ENCODE results near the gene EGFR. TPM values are rescaled to one million over a fixed set of nuclear protein-coding genes. Genes with fewer than 3 reads are reported as not detected.
"Not testable (repeated sequence)": the region's sequence is repeated elsewhere in the genome, so short reads cannot be mapped to it uniquely, and the experiment has no call there.

EGFR gene
- total RNA-seq, 2 experiments from 2014 or later = 0.09 TPM; not detected in 1

GRCh38 chr7:55026086-55026790 lies 7.4 kb downstream of the EGFR start:
- Mint-ChIP-seq H3K4me3 (no peak overlapping the region), H3K27me3 (peaks cover 43% of the 10 kb centered on the region), H3K4me1 (no peaks in the 10 kb centered on the region), H3K9me3 (ENCODE audit: low read depth) (no peaks in the 10 kb centered on the region), H3K36me3 (ENCODE audit: low read depth) (no peaks in the 10 kb centered on the region), H3K27ac (no peak overlapping the region)
- no peak for DNase-seq
- ChIA-PET CTCF (interaction anchor here (1.7 kb wide), 1 partner anchor 9 kb away, joined by 5 read pairs; no protein-coding TSS in a partner anchor), POLR2A (no interaction called here)
- ATAC-seq = no peak
- intact Hi-C loops (cut with DNase I, micrococcal nuclease) = no loop called here

DNA sequence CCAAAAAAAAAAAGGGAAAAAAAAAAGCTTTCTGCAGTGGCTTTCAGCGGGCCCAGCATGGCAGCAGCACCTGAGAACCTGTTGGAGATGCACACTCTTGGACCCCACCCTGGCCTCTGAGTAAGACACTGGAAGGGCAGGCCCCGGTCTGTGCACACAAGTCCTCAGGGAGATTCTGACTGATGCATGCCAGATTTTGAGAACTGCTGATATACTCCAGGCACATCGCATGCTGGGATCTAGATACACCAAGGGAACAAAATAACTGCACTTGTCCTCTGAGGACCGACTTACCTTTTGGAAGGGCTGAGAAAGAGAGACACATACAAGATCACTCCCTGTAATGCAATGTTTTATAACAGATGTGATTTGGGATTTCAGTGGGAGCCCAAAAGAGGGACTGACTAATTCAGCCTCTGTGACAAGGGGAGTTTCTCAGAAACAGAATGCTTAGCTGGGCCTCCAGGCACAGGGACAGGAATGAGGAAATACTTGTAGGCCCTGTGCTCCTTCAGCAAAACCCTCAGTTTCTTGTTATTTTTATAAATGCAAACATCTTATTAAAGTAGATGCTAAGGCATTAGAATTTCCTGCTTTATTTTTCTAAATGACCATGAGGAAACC lies 8.2 kb downstream of the EGFR start:
- Mint-ChIP-seq H3K4me3 (no peak overlapping the region), H3K4me1 (no peaks in the 10 kb centered on the region), H3K9me3 (ENCODE audit: low read depth) (no peaks in the 10 kb centered on the region), H3K27ac (no peak overlapping the region), H3K36me3 (ENCODE audit: low read depth) (no peaks in the 10 kb centered on the region), H3K27me3 (peaks cover 35% of the 10 kb centered on the region)
- POLR2A ChIA-PET = no interaction called here
- intact Hi-C loops (cut with DNase I, micrococcal nuclease) = no loop called here
- ATAC-seq = no peak
- CTCF ChIA-PET = interaction anchor here (0.8 to 1.7 kb wide), 2 partner anchors 10 to 228 kb away, joined by 4 to 5 read pairs; no protein-coding TSS in a partner anchor
- no peak for DNase-seq

DNA sequence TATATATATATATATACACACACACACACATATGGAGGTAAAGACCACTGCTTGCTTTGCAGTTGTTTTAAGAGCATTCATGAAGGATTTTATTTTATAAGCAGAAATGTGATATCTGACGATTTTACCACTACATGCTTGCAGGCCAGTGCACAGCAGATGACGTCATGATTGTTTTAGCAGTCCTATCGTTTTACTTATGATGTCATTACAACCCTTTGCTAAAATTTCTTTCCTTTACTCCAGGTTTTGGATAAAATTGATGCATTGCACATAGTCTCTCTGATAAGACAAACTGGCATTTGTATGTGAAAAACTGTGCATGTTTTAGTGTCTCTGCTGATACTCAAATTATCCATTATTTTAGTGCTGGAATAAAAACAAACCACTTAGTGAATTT lies 9.2 kb downstream of the EGFR start:
- CTCF ChIA-PET = no interaction called here
- H3K27me3 Mint-ChIP-seq = peaks cover 32% of the 10 kb centered on the region
- H3K36me3 Mint-ChIP-seq (ENCODE audit: low read depth) = no peaks in the 10 kb centered on the region
- H3K4me3 Mint-ChIP-seq = no peak overlapping the region
- no peak overlapping the region for H3K27ac Mint-ChIP-seq
- DNase-seq (no peak), ATAC-seq (no peak)
- H3K4me1 Mint-ChIP-seq = no peaks in the 10 kb centered on the region
- POLR2A ChIA-PET = no interaction called here
- intact Hi-C loops (cut with DNase I, micrococcal nuclease) = no loop called here
- H3K9me3 Mint-ChIP-seq (ENCODE audit: low read depth) = no peaks in the 10 kb centered on the region

DNA sequence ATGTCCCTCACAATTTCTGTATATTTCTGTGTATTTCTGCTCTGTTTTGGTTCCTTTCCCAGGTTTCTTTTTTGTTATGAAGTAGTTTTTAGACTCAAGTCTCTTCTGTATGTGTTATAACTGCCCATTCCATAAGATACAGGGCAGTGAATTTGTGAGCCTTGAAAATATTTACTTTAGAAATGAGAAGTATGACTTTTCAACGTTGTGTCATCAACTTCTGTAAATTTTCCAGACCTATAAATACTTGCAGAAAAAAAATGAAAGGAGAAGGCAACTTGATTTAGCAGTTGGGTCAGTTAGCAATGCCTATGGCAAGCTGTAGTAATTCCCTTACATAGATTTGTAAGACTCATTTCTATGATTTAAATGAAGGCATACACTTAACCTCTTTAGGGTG lies 11.5 kb downstream of the EGFR start:
- intact Hi-C loops (cut with DNase I, micrococcal nuclease) = no loop called here
- DNase-seq (no peak), ATAC-seq (no peak)
- CTCF ChIA-PET = no interaction called here
- no peaks in the 10 kb centered on the region for H3K9me3 Mint-ChIP-seq (ENCODE audit: low read depth)
- no peak overlapping the region for H3K27ac Mint-ChIP-seq
- H3K27me3 Mint-ChIP-seq = peaks cover 16% of the 10 kb centered on the region
- no peaks in the 10 kb centered on the region for H3K36me3 Mint-ChIP-seq (ENCODE audit: low read depth)
- no peak overlapping the region for H3K4me3 Mint-ChIP-seq
- H3K4me1 Mint-ChIP-seq = no peaks in the 10 kb centered on the region
- POLR2A ChIA-PET = no interaction called here

DNA sequence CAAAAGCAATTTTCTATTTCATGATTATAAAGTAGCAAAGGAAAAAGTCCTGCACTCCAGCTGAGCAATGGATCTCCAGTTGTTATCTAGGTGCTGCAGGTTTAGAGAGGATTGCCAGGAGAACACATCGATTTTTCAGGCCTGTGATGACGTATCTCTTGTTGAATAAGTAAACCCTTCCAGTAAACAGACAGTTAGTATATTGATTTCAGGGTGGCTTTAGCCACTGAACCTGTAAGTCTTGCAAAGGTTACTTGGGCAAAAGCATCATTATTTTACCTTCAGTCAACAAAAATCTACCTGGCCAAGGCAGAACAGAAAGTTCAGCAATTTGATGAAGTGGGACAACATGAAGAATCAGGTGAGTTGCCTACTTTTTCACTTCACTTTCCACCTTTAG lies 12.3 kb downstream of the EGFR start:
- Mint-ChIP-seq H3K36me3 (ENCODE audit: low read depth) (no peaks in the 10 kb centered on the region), H3K27ac (no peak overlapping the region), H3K9me3 (ENCODE audit: low read depth) (no peaks in the 10 kb centered on the region), H3K4me1 (no peaks in the 10 kb centered on the region), H3K27me3 (peaks cover 15% of the 10 kb centered on the region), H3K4me3 (no peak overlapping the region)
- ChIA-PET CTCF (no interaction called here), POLR2A (no interaction called here)
- DNase-seq (no peak), ATAC-seq (no peak)
- intact Hi-C loops (cut with DNase I, micrococcal nuclease) = no loop called here

GRCh38 chr7:55032069-55032699 lies 13.4 kb downstream of the EGFR start:
- intact Hi-C loops (cut with DNase I, micrococcal nuclease) = no loop called here

GRCh38 chr7:55033236-55033846 lies 14.5 kb downstream of the EGFR start:
- no peak overlapping the region for H3K4me3 Mint-ChIP-seq
- H3K4me1 Mint-ChIP-seq = no peaks in the 10 kb centered on the region
- DNase-seq (no peak), ATAC-seq (no peak)
- no peaks in the 10 kb centered on the region for H3K36me3 Mint-ChIP-seq (ENCODE audit: low read depth)
- no peaks in the 10 kb centered on the region for H3K9me3 Mint-ChIP-seq (ENCODE audit: low read depth)
- no peak overlapping the region for H3K27ac Mint-ChIP-seq
- intact Hi-C loops (cut with DNase I, micrococcal nuclease) = no loop called here
- H3K27me3 Mint-ChIP-seq = peaks cover 14% of the 10 kb centered on the region
- POLR2A ChIA-PET = no interaction called here
- CTCF ChIA-PET = no interaction called here

More at GRCh38 chr7:55032069-55032699, 13.4 kb downstream of the EGFR start:
- Mint-ChIP-seq H3K4me3 (no peak overlapping the region), H3K9me3 (ENCODE audit: low read depth) (no peaks in the 10 kb centered on the region), H3K4me1 (no peaks in the 10 kb centered on the region), H3K27ac (no peak overlapping the region), H3K27me3 (peaks cover 9% of the 10 kb centered on the region), H3K36me3 (ENCODE audit: low read depth) (no peaks in the 10 kb centered on the region)
- ATAC-seq (no peak), DNase-seq (no peak)
- ChIA-PET CTCF (no interaction called here), POLR2A (no interaction called here)

DNA sequence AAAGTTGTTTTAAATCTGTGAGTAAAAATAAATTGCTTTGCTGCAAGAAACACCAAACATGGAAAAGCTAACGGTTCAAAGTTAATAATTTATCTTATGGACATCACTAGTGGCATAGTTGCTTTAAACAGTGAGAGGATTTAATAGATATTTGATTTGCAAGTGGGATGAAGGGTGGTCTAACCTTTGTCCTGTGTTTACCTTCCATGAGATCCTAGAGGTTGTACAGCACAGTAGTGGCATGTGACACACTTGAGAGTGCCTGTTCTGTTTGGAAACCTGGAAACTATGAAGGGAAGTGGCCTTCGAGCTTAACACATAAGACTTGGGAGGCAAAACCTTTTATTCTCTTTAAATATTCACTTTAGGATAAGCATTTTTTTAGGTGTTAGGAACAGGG lies 16.0 kb downstream of the EGFR start:
- Mint-ChIP-seq H3K4me1 (no peaks in the 10 kb centered on the region), H3K27ac (no peak overlapping the region), H3K4me3 (no peak overlapping the region), H3K9me3 (ENCODE audit: low read depth) (no peaks in the 10 kb centered on the region), H3K36me3 (ENCODE audit: low read depth) (no peaks in the 10 kb centered on the region), H3K27me3 (peaks cover 20% of the 10 kb centered on the region)
- CTCF ChIA-PET = no interaction called here
- no peak for ATAC-seq
- no peak for DNase-seq
- intact Hi-C loops (cut with DNase I, micrococcal nuclease) = no loop called here
- POLR2A ChIA-PET = no interaction called here

- POLR2A ChIA-PET; H3K27ac Mint-ChIP-seq; CTCF ChIA-PET; H3K36me3 Mint-ChIP-seq (ENCODE audit: low read depth); ATAC-seq; DNase-seq; H3K4me3 Mint-ChIP-seq; H3K4me1 Mint-ChIP-seq; intact Hi-C loops (cut with DNase I, micrococcal nuclease); H3K9me3 Mint-ChIP-seq (ENCODE audit: low read depth): not testable (repeated sequence)
- H3K27me3 Mint-ChIP-seq = peaks cover 18% of the 10 kb centered on the region
These were observed 16.6 kb downstream of the EGFR start for GRCh38 chr7:55035410-55035809.

DNA sequence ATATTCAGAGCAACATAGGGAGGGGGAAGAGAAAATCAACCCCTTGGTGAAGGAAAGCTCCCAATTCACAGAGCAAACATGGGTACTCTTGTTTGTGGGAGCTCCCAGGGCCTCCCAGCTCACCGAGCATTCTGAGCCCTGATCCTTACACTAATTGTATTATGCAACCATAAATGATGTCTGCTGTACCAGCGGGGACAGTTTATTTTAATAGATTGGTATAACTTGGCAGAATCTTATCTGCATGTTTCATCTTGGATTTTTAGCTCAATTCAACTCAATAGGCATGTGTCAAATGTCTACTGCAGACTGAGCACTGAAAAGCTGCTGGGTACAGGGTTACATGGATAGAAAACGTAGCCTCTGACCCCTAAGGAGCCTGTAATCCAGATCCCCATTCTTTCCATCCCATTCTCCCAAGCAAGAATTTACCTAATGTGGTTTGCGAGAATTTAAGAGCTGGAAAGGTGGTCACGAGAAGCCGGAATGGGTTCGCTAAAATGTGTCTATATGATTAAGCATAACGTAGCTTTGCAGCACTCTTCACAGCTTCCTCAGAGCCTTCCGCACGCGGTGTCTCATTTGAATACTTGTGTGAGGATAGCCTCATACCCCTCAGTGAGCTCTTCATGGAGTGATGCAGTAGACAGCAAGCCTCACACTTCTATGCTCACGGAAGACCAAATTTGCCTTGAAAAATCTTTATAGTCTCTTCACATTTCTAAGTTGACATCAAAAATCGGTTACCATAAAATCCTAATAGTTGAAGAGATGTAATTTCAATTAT lies 18.3 kb downstream of the EGFR start:
- no peak overlapping the region for H3K27ac Mint-ChIP-seq
- H3K36me3 Mint-ChIP-seq (ENCODE audit: low read depth) = no peaks in the 10 kb centered on the region
- H3K4me3 Mint-ChIP-seq = no peak overlapping the region
- no peaks in the 10 kb centered on the region for H3K4me1 Mint-ChIP-seq
- no peak for ATAC-seq
- intact Hi-C loops (cut with DNase I, micrococcal nuclease) = no loop called here
- ChIA-PET CTCF (no interaction called here), POLR2A (no interaction called here)
- no peaks in the 10 kb centered on the region for H3K9me3 Mint-ChIP-seq (ENCODE audit: low read depth)
- no peak for DNase-seq
- H3K27me3 Mint-ChIP-seq = peaks cover 18% of the 10 kb centered on the region

DNA sequence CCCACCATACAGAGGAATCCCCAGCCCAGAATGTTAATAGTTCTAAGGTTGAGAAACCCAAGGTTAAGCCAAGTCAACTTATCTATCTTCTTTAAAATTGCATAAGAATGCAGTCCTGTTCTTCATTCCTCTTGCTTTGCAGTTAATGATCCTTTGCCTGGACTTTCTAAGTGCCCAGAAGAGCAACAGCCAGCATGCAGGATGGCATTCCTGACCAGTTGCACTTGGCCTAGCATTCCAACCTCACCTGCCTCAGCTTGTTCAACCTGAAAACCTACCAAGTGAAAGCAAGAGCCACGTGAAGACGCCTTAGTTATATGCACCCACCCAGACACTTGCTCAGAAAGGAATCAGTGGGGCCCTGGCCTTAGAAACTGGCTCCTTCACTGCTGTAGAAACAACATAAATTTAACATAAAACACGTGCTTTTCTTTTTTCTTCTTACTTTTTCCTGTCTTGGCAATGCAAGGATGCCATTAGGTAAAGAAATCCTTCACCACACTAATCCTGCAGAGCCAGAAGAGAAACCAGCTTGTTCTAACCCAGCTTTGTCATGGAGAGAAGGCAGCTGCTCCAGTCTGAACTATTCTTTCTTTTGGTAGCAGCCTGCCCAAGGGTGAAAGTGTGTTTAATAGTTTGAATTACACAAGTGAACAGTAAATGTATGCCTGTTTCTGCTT lies 25.0 kb downstream of the EGFR start:
- Mint-ChIP-seq H3K4me3 (no peak overlapping the region), H3K36me3 (ENCODE audit: low read depth) (no peaks in the 10 kb centered on the region), H3K27me3 (peaks cover 10% of the 10 kb centered on the region), H3K27ac (no peak overlapping the region), H3K9me3 (ENCODE audit: low read depth) (no peaks in the 10 kb centered on the region), H3K4me1 (no peaks in the 10 kb centered on the region)
- ChIA-PET CTCF (interaction anchor here (1.3 kb wide), 1 partner anchor 212 kb away, joined by 4 read pairs; no protein-coding TSS in a partner anchor), POLR2A (no interaction called here)
- intact Hi-C loops (cut with DNase I, micrococcal nuclease) = no loop called here
- ATAC-seq (no peak), DNase-seq (no peak)
